Erythroblast (primary cell): ENCODE data around the gene SETDB2.

Source experiments
- GATA1 ChIP-seq: IDR thresholded peaks from 2 replicates; pipeline ENCODE4 v1.6.1; 2011; ENCODE audit warnings: low read depth, mild to moderate bottlenecking, control low read depth, low read length, moderate library complexity
- POLR2A ChIP-seq: IDR thresholded peaks from 2 replicates; pipeline ENCODE4 v1.6.1; 2011; ENCODE audit warnings: mild to moderate bottlenecking, low read length

DNA sequence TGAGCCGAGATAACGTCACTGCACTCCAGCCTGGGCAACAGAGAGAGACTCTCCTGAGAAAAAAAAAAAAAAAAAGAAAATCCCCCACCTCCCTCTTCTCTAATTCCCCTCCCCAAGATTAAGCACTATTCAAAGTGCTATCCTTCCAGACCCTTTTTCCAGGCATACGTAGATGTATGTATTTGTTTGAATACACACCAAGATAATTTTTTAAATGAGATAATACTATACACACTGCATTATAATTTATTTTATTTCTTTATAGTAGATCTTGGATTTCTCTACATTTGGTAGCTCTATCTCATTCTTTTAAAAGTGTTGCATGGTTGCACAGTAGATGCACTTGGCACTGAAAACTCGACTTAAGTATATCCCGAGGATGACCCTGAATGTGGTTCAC lies 32.7 kb upstream of the SETDB2 start:
- no peak for TF ChIP-seq POLR2A
- TF ChIP-seq GATA1 = no peak
